Brain microvascular endothelial cell (primary cell): ENCODE results near the gene ING3.

Experiments
- DNase-seq: peaks from one replicate; pipeline ENCODE4 v3.0.0-alpha.2; 2020
- H3K27ac ChIP-seq: fragments of 250-450 bp; sonication (Bioruptor Pico); 2 replicates; pipeline ENCODE4 v1.5.1; 2020; ENCODE audit warnings: mild to moderate bottlenecking, moderate library complexity
- H3K27me3 ChIP-seq: fragments of 250-450 bp; sonication (Bioruptor Pico); replicated peaks from 2 replicates; pipeline ENCODE4 v1.5.1; 2020; ENCODE audit warnings: mild to moderate bottlenecking
- H3K36me3 ChIP-seq: fragments of 250-450 bp; sonication (Bioruptor Pico); replicated peaks from 2 replicates; pipeline ENCODE4 v1.5.1; 2020; ENCODE audit warnings: mild to moderate bottlenecking
- H3K4me3 ChIP-seq: 2 replicates; pipeline ENCODE4 v1.5.1; 2011; ENCODE audit warnings: low read depth, mild to moderate bottlenecking, control low read depth, low read length, moderate library complexity
- CTCF ChIP-seq: IDR thresholded peaks from 2 replicates; pipeline ENCODE4 v1.5.1; 2011; ENCODE audit warnings: low read depth, mild to moderate bottlenecking, moderate library complexity, low read length, control low read depth, inconsistent platforms; ENCODE audit errors: missing control alignments
- in situ Hi-C: cut with HindIII; loops from 2 replicates; pipeline ENCODE4 v1.10.0; 2017; ENCODE audit warnings: low sequenced_read_pairs, low pct_ligation_motif_present

ING3 gene

GRCh38 chr7:121008816-121009215, 58.2 kb downstream of the ING3 start:
- in situ Hi-C loops, result no loop called here
- TF ChIP-seq CTCF, result no peak
- Histone ChIP-seq H3K4me3 (no peak overlapping the region), H3K27me3 (no peaks in the 10 kb centered on the region), H3K27ac (no peak overlapping the region), H3K36me3 (no peaks in the 10 kb centered on the region)
- DNase-seq, result no peak

GRCh38 chr7:121011401-121011800, 60.8 kb downstream of the ING3 start:
- Histone ChIP-seq H3K36me3 (no peaks in the 10 kb centered on the region), H3K27me3 (no peaks in the 10 kb centered on the region)
- no peak for TF ChIP-seq CTCF

GRCh38 chr7:121012170-121012874, 61.7 kb downstream of the ING3 start:
- H3K27ac ChIP-seq, result no peak overlapping the region
- in situ Hi-C loops, result no loop called here
- DNase-seq, result no peak
- no peaks in the 10 kb centered on the region for H3K36me3 ChIP-seq
- no peak for TF ChIP-seq CTCF
- H3K4me3 ChIP-seq, result no peak overlapping the region
- H3K27me3 ChIP-seq, result no peaks in the 10 kb centered on the region

More at GRCh38 chr7:121011401-121011800, 60.8 kb downstream of the ING3 start:
- no peak overlapping the region for H3K4me3 ChIP-seq
- H3K27ac ChIP-seq, result no peak overlapping the region
- DNase-seq, result no peak
- in situ Hi-C loops, result no loop called here

- Histone ChIP-seq H3K36me3 (no peaks in the 10 kb centered on the region), H3K27ac (no peak overlapping the region), H3K4me3 (no peak overlapping the region), H3K27me3 (no peaks in the 10 kb centered on the region)
- no peak for TF ChIP-seq CTCF
- in situ Hi-C loops, result no loop called here
- DNase-seq, result no peak
Observed at GRCh38 chr7:121012919-121013318, 62.3 kb downstream of the ING3 start.

- Histone ChIP-seq H3K36me3 (no peaks in the 10 kb centered on the region), H3K4me3 (no peak overlapping the region), H3K27ac (no peak overlapping the region), H3K27me3 (no peaks in the 10 kb centered on the region)
- TF ChIP-seq CTCF, result no peak
- no peak for DNase-seq
- in situ Hi-C loops, result no loop called here
Observed at GRCh38 chr7:121015560-121015959, 65.0 kb downstream of the ING3 start.

- TF ChIP-seq CTCF, result no peak
- Histone ChIP-seq H3K36me3 (no peaks in the 10 kb centered on the region), H3K4me3 (no peak overlapping the region), H3K27ac (peak overlapping the region; percentile 54), H3K27me3 (no peaks in the 10 kb centered on the region)
- DNase-seq, result peak; percentile 62
- in situ Hi-C loops, result no loop called here
Observed at GRCh38 chr7:121016966-121017365, 66.4 kb downstream of the ING3 start.
